Ishikawa (cell line): Measurements from ENCODE around the gene SLC35F2.

Source experiments
- CEBPB ChIP-seq: IDR thresholded peaks from 2 replicates; pipeline ENCODE4 v1.6.1; 2012
- CREB1 ChIP-seq: IDR thresholded peaks from 2 replicates; pipeline ENCODE4 v1.6.1; 2012; ENCODE audit warnings: low read depth
- EGR1 ChIP-seq: IDR thresholded peaks from 2 replicates; pipeline ENCODE4 v1.6.1; 2012
- EP300 ChIP-seq: IDR thresholded peaks from 2 replicates; pipeline ENCODE4 v1.6.1; 2012; ENCODE audit warnings: borderline replicate concordance
- FOXM1 ChIP-seq: IDR thresholded peaks from 2 replicates; pipeline ENCODE4 v1.6.1; 2012; ENCODE audit warnings: low read depth, borderline replicate concordance
- MAX ChIP-seq: IDR thresholded peaks from 2 replicates; pipeline ENCODE4 v1.6.1; 2012
- NFIC ChIP-seq: IDR thresholded peaks from 2 replicates; pipeline ENCODE4 v1.6.1; 2012
- RAD21 ChIP-seq: IDR thresholded peaks from 2 replicates; pipeline ENCODE4 v1.6.1; 2012; ENCODE audit warnings: low read depth
- REST ChIP-seq: IDR thresholded peaks from 2 replicates; pipeline ENCODE4 v1.6.1; 2012; ENCODE audit warnings: low read depth, mild to moderate bottlenecking
- TAF1 ChIP-seq: IDR thresholded peaks from 2 replicates; pipeline ENCODE4 v1.6.1; 2012; ENCODE audit warnings: low read depth, mild to moderate bottlenecking
- TCF12 ChIP-seq: IDR thresholded peaks from 2 replicates; pipeline ENCODE4 v1.6.1; 2012; ENCODE audit warnings: low read depth
- TEAD4 ChIP-seq: IDR thresholded peaks from 2 replicates; pipeline ENCODE4 v1.6.1; 2012
- USF1 ChIP-seq: IDR thresholded peaks from 2 replicates; pipeline ENCODE4 v1.6.1; 2012
- YY1 ChIP-seq: IDR thresholded peaks from 2 replicates; pipeline ENCODE4 v1.6.1; 2012; ENCODE audit warnings: low read depth
- ZBTB7A ChIP-seq: IDR thresholded peaks from 2 replicates; pipeline ENCODE4 v1.6.1; 2012; ENCODE audit warnings: low read depth

Gene SLC35F2

GRCh38 chr11:107752508-107752907 is 106.1 kb downstream of the SLC35F2 start:
- TF ChIP-seq YY1: no peak
- TF ChIP-seq USF1: no peak
- no peak for TF ChIP-seq MAX
- no peak for TF ChIP-seq FOXM1
- no peak for TF ChIP-seq CREB1
- TF ChIP-seq EGR1: no peak
- TF ChIP-seq TAF1: no peak
- TF ChIP-seq TEAD4: no peak

GRCh38 chr11:107751082-107751481 is 107.5 kb downstream of the SLC35F2 start:
- no peak for TF ChIP-seq TEAD4
- no peak for TF ChIP-seq TAF1
- TF ChIP-seq CEBPB: no peak
- TF ChIP-seq NFIC: no peak
- no peak for TF ChIP-seq RAD21
- no peak for TF ChIP-seq ZBTB7A
- TF ChIP-seq FOXM1: no peak
- no peak for TF ChIP-seq REST

- TF ChIP-seq FOXM1 (no peak), EP300 (no peak), YY1 (no peak), ZBTB7A (no peak), RAD21 (no peak), REST (no peak), USF1 (no peak), CEBPB (no peak), TCF12 (no peak), TEAD4 (no peak), NFIC (no peak), EGR1 (no peak), TAF1 (no peak)
These were observed 108.3 kb downstream of the SLC35F2 start for GRCh38 chr11:107750313-107750712.

GRCh38 chr11:107747622-107748021 is 111.0 kb downstream of the SLC35F2 start:
- TF ChIP-seq USF1 (no peak), EP300 (no peak), TAF1 (no peak), CREB1 (no peak), CEBPB (no peak), TEAD4 (no peak), NFIC (no peak)

GRCh38 chr11:107744736-107745135 is 113.9 kb downstream of the SLC35F2 start:
- TF ChIP-seq RAD21: no peak
- no peak for TF ChIP-seq ZBTB7A
- no peak for TF ChIP-seq TAF1
- TF ChIP-seq CREB1: no peak

GRCh38 chr11:107743191-107743590 is 115.4 kb downstream of the SLC35F2 start:
- TF ChIP-seq MAX: no peak
- TF ChIP-seq TCF12: no peak
- no peak for TF ChIP-seq EP300
- no peak for TF ChIP-seq REST
- no peak for TF ChIP-seq EGR1
- TF ChIP-seq USF1: no peak
- no peak for TF ChIP-seq ZBTB7A
- no peak for TF ChIP-seq TAF1
